HuH-7.5 (cell line): ENCODE results near the gene SCGB1C2.
"Not testable (repeated sequence)": the region's sequence is repeated elsewhere in the genome, so short reads cannot be mapped to it uniquely, and the experiment has no call there.

Source experiments
- DNase-seq: peaks from one replicate; pipeline ENCODE4 v3.0.0; 2011; ENCODE audit warnings: low spot score

Gene SCGB1C2

DNA sequence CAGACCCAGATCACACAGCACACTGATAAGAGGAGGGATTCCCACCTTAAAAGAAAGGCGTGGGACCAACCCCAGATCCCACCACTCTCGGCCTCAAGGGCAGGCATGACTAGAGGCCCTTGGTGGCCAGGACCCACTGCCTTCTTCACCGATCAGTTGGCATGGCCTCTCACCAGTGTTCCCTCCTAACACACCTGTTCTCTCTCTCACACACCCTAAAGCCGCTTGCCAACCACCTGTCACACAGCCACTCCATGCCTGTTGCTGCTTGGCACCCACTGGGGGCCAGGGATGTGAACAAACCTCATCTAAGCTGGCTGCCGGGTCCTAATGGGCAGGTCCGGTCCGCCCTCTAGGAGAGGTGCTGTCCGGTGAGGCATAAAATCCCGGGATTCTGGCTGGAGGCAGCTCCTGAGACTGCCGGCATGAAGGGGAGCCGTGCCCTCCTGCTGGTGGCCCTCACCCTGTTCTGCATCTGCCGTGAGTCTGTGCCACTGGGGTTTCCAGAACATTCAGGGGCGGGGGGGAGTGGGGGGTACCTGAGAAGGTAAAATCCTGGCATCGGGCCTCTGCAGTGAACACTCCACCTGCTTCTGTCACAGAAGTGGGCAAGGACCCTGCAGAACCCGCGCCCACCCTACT lies at the start of gene SCGB1C2:
Gene SCGB1C2 (plus strand): TSS at position 404 of the 642 bp plus-strand sequence. CDS start 22 bp downstream, at position 426.
- not testable (repeated sequence) for DNase-seq

DNA sequence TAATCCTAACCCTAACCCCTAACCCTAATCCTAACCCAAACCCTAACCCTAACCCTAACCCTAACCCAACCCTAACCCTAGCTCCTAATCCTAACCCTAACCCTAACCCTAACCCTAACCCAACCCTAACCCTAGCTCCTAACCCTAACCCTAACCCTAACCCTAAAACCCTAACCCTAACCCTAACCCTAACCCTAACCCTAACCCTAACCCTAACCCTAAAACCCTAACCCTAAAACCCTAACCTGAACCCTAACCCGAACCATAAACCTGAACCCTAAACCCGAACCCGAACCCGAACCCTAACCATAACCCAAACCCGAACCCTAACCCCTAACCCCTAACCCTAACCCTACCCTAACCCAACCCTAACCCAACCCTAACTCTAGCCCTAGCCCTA lies 24.3 kb upstream of the SCGB1C2 start:
- DNase-seq = not testable (repeated sequence)

DNA sequence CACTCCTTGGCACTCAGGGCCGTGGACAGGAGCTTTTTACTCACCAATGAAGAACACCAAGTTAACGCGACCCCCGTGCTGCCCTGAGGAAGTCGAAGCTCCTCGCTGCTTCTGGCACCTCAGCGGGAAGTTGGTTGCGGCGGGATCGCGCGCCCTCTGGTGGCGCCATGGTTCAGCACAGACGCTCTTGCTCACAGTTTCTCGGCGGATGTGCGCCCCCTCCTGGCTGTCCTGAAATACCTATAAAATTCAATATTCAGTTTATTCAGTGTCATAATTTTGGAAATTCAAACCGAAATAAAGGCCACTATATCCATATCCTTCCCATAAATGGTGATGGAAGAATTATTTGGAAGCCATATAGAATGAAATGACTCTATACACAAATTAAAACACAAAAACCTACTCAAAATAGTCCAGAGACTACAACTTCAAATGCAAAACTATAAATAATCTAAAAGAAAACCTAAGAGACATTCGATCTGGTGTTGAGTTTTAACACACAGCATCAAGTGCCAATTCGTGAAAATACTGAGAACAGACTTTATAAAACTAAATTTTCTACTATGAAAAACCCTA lies 18.9 kb upstream of the SCGB1C2 start:
- not testable (repeated sequence) for DNase-seq

DNA sequence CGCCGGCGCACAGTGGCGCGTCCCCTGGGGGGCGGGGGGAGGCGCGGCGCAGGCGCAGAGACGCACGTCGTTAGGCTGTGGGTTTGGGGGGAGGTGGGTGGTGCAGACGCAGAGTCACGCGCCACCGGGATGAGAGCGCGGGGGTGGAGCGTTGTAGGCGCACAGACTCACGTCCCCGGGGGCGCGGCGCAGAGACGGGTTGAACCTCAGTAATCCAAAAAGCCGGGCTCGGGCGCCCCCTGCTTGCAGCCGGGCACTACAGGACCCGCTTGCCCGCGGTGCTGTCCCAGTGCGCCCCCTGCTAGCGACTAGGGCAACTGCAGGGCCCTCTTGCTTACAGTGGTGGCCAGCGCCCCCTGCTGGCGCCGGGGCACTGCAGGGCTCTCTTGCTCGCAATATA lies 3.4 kb upstream of the SCGB1C2 start:
- not testable (repeated sequence) for DNase-seq

DNA sequence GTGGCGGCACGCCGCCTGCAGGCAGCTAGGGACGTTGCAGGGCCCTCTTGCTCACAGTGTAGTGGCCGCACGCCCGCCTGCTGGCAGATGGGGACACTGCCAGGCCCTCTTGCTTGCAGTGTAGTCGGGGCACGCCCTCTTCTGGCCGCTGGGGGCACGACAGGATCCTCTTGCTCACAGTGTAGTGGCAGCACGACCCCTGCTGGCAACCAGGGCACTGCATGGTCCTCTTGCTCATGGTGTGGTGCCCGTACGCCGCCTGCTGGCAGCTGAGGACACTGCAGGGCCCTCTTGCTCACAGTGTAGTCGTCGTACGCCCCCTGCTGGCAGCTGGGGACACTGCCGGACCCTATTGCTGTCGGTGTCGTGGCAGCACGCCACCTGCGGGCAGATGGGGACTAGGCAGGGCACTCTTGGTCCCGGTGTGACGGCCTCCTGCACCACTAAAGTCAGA lies 3.0 kb upstream of the SCGB1C2 start:
- DNase-seq = not testable (repeated sequence)

DNA sequence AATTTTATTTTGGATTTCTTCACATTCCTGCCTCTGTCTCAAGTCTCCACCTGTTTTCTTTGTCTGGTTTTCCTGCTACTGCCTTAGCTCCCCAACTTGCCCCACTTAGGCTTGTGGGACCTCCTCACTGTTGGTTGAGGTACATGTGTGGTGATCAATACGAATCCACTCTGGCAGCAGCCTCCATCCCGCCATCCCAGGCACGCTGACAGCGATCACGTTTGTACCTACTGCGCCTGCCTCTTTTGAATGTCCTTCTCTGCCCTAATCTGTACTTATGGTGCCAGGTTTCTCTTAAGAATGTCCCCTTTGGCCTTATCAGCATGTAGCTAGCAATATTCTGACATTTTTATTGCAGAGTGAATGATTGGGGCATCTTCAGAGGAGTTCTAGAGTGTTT lies 2.3 kb upstream of the SCGB1C2 start:
- not testable (repeated sequence) for DNase-seq

DNA sequence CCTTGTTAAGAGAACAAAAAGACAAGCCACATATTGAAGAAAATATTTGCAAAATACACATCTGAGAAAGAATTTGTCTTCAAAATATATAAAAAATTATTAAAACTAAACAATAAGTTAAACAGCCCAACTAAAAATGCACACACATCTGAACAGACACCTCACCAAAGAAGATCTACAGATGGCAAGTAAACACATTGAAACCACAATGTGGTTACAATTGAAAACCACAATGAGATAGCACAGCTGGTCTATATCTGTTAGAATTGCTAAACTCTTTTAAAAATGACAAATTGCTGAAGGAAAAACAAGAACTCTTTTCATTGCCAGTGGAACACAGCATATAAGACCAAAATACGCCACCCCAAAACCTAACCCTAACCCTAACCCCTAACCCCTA lies 1.5 kb upstream of the SCGB1C2 start:
- DNase-seq = not testable (repeated sequence)

DNA sequence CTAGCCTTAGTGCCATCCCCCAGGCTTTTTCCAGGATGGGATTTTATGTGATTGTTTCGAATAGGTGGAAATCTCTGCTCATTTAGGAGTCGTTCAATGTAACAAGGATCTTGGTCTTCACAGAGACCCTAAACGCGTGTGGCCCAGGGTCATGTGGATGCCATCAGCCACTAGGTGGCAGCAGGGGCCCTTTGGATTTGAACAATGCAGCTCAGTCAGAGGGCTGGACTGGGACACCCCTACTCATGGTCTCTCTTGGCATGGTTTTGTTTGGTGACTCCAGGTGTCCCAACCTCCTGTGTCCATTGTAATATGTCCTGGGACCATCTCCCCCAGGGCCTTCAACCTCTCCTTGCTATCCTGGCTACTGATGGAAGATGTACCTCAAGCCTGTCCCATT lies 838 bp upstream of the SCGB1C2 start:
- not testable (repeated sequence) for DNase-seq

DNA sequence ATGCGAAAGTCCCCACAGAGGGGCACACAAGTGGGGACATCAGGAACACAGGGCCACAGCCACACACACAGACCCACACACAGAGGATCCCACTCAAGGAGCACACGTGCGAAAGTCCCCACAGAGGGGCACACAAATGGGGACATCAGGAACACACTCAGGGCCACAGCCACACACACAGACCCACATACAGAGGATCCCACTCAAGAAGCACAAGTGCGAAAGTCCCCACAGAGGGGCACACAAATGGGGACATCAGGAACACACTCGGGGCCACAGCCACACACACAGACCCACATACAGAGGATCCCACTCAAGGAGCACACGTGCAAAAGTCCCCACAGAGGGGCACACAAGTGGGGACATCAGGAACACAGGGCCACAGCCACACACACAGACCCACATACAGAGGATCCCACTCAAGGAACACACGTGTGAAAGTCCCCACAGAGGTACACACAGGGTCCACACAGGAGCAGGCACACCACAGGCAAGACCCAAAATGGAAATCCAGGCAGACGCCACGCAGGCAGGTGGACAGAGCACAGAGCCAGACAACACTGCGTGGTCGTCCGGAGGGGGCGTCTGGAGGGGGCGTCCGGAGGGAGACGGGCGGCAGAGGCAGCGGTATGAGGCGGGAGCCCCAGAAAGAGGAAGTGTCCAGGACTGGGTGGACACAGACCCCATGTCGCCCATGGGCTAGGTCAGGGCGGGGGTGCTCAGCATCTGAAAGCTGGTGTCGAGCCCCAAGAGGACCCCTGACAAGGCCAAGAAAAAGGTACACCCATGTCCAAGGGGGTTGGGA lies 2.2 kb downstream of the SCGB1C2 start:
- not testable (repeated sequence) for DNase-seq

DNA sequence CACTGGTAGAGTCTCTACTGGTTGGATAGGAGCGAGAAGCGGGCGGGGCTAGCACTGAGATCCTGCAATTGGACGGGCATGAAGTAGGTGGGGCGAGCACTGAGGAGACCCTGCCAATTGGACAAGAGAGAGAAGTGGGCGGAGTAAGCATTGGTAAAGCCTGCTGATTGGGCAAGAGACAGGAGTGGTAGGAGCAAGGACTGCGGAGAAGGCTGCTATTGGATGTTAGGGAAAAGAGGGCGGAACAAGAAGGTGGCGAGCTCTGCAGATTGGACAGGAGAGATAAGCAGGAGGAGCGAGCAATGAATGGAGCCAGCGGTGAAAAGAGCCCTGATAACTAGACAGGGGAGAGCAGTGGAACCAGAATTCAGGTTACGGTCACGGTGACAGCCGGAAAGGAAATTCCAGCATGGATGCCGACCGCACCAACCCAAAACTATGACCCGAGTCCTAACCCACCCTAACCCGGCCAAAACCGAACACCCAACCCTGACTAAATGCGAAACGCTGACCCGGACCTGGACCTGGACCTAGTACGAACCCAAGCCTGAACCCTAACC lies 4.8 kb downstream of the SCGB1C2 start:
- no peak for DNase-seq

DNA sequence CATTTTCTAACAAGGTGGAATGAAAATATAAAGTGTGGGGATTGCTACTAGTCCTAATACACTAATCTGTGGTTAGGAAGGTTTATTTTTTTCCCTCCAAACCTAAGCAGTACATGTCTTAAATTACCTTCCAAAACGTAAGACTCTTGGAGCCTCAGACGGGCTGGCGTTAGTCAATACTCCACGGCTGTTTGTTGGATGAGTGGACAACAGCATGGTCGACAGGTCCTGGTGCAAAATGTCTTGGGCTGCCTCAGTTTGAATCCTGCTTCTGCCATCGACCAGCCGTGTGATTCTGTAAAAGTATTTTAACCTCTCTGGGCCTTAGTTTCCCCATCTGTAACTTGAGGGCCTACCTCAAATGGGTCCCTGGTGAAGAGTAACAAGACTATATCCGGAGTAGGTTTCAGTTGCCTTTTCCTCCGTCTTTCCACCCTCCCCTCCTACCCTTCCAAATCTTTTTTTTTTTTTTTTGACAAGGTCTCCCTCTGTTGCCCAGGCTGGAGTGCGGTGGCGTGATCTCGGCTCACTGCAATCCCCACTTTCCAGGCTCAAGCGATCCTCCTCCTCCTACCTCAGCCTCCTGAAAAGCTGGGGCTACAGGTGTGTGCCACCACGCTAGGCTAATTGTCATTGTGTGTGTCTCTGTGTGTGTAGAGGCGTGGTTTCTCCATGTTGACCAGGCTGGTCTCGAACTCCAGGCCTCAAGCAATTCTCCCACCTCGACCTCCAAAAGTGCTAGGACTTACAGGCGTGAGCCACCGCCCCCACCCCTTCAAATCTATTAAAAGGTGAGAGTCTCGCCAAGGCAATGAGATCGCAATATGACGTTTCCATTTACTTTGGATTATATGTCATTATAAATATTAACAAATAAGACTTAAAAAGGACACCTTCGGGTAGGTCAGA lies 5.8 kb downstream of the SCGB1C2 start:
- DNase-seq = no peak

DNA sequence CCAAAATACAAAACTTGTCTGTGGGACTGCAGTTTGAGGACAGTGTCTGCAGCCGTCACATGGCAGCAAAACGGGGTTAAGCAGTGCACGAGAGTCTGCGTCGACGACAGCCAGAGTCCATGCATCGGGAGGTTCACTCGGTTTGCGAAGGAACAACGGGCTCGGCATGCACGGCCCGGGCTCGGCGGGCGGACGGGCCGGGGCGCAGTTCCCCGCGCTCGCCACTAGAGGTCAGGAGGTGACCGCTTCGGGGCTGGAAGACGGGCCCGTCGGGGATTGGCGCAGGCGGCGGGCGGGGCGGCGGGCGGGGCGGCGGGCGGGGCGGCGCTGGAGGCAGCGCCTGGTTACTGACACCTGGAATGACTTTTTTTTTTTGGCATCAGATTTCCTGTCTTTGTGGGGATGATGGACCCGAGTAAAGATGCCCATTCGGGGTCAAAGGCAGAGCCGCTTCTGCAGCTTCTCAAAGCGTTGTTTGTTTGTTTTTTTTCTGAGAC lies 6.5 kb downstream of the SCGB1C2 start:
- peak; percentile 88 for DNase-seq

DNA sequence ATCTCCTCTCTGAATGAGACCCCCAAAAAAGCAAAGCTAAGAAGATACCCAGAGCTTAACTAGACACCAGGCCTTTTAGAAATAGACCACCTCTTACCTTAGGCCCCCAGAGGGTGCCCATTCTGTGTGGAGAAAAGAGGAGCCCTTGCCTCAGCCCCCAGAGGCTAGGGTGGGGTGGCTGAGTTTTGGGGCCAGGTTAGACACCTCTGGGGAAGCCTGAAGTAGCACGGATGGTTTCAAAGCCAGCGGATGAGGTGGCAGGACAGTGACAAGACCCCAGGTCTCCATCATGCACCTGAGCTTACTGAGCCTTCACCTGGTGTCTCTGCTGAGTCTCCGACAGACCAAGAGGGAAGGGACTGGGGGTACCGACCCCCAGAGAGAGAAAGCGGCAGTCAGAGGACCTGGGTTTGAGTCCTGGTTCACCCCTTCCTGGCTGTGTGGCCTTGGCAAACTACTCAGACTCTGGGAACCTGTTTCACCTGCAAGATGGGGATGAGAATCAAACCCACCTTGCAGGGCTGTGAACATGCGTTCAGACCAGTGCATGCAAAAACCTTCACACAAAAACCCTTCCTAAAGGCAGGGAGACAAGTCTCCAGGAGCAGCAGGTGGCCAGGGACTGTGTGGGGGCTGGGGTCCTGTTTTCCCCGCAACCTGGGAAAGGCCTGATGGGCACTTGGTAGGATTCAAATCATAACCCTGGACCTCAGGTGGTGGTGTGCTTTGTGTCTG lies 7.7 kb downstream of the SCGB1C2 start:
- DNase-seq = no peak

DNA sequence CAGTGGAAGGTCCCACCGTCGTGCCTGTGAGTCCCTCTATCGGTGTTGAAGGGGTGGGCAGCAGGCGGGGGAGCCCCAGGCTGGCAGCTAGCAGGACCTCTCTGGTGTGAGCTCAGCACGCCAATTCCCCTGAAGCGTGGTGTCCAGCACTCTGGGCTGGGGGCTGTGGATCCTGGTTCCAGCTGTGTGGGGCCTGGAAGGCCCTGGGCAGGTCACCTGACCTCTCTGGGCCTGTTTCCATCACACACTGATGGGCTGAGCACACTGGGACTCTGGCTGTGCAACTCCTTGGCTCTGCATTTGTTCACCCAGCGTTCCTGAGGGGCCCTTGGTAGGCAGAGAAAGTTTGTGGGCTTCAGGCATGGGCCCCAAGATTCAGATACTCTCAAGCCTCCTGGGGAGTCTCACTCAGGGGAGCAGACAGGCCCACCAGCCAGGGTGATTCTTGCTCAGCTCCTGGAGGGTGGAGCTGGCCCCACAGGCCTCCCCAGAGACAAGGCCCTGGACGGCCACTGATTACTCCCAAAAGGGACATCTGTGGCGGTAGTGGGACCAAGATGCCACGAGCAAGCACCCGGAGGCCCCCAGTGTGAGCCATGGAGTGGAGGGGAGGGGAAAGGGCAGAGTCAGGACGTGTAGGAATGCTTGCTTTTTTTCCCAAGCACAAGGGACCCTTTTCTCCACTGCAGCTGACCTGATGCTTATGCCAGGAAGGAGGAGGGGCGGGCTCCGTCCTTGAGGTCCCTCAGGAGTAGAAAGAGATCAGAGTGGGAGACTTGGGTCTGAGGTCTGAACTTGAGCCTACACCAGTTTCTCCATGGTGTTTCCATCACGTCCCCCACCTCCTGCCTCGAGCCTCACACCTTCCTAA lies 8.5 kb downstream of the SCGB1C2 start:
- DNase-seq = no peak

DNA sequence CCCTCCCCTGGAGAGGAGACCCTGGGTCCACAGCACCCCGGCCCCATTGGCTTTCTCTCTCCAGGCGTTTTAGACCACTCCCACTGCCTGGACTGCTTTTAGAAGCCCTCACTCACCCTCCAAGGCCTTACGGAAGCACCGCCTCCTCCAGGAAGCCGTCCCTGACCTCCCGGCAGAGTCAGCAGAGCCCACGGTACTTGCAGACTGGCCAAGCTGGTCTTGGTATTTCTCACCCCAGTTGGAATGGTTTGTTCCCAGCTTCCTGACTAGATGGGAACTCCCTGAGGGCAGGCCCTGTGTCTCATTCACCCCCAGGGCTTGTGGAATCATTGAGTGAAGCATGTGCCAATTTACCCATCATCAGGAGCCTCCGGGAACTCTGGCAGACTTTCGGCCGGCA lies 9.2 kb downstream of the SCGB1C2 start:
- no peak for DNase-seq

DNA sequence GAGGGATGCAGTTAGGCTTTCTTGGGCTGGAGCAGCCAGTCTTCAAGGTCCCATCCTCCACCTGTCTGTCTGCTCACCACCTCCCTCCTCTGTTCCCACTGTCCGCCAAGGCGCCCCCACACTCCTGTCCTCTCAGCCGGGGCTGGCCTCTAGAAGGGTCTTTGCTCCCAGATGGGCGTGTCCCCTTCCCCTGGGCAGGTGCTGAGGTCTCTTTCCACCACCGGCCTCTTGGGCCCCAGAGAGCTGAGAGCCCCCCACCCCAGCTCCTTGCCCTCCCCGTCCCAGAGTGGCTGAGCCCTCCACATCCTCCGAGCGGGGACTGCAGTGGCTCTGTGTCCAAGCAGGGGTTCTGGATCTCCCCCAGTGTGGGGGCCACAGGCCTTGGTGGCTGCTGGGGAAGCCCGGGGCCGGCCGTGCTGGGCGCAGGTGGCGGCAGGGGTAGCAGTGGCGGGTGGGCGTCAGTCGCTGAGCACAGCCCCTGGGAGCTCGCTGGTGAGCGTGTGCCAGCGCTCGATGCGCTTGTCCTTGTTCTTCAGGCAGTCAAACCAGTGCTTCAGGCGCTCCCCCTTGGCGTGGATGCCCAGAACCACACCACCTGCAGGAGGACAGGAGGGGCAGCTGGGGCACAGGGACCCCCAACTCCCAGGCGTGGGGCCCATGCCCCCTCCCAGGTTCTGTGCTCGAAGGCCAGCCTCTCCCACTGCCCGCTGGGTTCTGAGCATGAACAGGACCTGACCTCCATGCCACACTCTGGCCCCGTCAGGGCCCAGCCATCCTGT lies 9.8 kb downstream of the SCGB1C2 start:
- no peak for DNase-seq

DNA sequence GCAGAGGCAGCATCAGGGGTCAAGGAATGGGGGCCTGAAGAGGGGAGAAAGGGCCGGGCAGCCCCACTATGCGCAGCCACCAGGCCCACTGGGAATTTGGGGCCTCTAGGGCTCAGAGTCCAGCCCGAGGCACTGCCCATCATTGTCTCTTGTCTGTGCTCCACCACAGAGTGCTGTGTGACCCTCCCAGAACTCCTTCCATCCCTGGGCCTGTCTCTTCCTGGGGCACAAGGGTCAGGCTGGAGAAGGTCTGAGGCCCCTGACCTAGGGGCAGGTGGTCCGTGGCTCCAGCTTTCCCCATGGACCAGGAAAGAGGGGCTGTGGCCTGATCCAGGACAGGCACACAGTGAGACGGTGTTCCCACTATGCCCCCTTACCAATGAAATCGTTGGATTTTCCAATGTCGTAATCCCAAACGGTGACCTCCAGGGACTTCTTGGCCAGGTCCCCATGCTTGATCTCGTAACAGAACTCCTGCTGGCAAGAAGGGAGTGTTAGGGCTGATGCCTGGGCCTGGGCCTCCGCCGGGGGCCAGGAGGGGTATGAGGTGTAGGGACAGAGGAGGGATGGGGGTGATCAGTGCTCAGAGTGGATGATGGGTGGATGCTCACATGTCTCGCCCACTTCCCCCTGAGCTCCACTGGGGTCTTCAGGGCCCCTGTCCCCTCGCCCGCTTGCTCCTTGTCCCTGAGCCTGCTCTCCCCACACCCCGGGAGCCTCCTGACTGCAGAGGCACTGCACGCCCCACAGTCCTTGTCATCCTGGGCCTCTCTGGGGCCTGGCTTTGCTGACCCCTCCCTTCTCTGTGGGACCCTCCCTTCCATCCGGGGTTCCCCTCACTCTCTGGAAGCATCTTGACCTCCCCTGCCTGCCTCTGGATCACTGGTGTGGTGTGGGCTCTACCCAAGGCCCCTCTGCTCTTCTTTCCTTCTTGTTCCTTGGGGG lies 10.7 kb downstream of the SCGB1C2 start:
- no peak for DNase-seq

DNA sequence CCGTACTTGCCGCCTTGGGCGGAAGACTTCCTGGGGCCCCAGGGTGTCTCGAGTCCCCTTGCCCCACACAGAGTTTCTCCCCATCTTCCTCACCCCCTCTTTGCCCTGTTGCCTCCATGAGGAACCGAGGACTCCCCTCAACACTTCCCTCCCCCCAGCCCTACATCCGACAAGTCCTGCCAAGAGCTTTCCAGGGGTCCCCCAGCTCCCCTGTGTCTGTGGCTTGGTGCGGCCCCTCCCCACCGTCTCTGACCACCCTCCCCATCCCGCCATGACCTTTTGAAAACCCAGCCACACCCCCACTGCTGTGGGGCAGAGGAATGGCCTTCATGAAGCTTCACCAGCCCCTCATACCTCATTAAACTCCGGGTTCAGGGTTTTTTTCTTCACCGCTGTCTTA lies 11.4 kb downstream of the SCGB1C2 start:
- no peak for DNase-seq
